Frontal cortex (tissue), 4 donors: ENCODE data around the gene IFFO2. TPM values are rescaled to one million over a fixed set of nuclear protein-coding genes. Genes with fewer than 3 reads are reported as not detected.

ENCODE experiments used
- DNase-seq, 2 donors: peaks; one replicate each; pipeline ENCODE4 v3.0.0; 2012; ENCODE audit warnings: low spot score in 2 of 2
- FAIRE-seq: peaks from 2 replicates; lab custom pipeline; 2012; peaks lifted over from hg19 to GRCh38; lab: Jason Lieb, UNC
- total RNA-seq: library from RNA; depleted of rRNA; stranded (reverse); fragments of >200 nt; gene quantifications from one replicate; pipeline ENCODE4 v1.2.3, GENCODE V29; 2014
- donor health status: control.
- donor health status: control.
- donor health status: control.

Gene IFFO2
- 7.7 TPM for total RNA-seq

GRCh38 chr1:18956193-18957135, at the start of gene IFFO2:
TSS of gene IFFO2 (minus strand) at chr1:18956676. CDS start at chr1:18956332, 344 bp downstream.
- FAIRE-seq (no peak), DNase-seq (peak; percentile 100)

DNA sequence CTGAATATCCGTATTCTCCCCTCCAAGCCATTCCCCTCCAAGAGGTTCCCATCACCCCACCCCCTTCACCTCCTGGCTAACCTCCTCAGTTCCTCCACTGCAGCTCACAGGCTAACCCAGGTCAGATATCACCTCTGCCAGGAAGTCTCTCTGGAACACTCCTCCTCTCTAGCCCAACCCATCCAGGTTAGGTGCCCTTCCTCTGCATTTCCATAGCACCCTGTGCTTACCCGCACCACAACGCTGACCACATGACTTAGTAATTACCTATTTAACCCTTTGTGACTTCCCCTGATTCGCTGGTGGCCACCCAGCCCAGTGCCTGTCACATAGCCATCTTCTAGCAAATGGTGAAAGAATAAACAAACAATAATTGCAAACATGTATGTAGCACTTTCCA, 49.5 kb upstream of the IFFO2 start:
- no peak for DNase-seq

GRCh38 chr1:19003371-19004290, 47.2 kb upstream of the IFFO2 start:
- no peak for DNase-seq
- FAIRE-seq: no peak

More for the DNA sequence above, 49.5 kb upstream of the IFFO2 start:
- FAIRE-seq: no peak

- FAIRE-seq: no peak
- no peak for DNase-seq
Measured at GRCh38 chr1:19000065-19000464, 43.6 kb upstream of the IFFO2 start.

GRCh38 chr1:18999359-18999758, 42.9 kb upstream of the IFFO2 start:
- FAIRE-seq: no peak
- DNase-seq: no peak

DNA sequence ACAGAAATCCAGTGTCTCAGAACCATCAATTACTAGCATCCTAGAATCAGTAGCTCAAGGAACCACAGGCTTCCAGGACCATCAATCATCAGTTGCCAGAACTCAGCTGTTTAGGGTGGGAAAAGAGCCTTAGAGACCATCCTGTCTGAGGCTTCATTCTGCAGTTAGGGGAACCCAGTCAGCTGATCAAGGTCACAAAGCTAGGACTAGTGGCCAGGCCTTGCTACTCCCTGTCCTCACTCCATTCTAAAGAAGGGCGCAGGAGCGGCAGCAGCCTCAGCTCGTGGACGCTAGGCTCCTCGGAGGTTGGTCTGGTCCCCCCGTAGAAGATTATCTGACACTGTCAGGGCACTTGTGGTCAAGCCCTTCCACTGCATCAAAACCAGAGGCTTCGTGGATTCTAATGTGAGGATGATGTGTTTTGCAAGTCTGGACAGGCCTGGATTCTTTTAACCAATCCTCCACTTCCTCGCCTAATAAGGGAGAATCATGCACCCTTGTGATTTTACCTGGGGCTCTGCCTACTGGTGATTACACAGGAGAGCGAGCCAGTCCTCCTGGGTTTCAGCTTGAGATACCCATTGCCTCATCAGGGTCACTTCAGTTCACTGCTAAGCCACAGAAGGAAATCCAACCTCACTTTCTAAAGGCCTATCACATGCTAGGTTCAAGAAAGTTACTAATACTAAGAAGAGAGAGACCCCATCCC, 41.7 kb upstream of the IFFO2 start:
- DNase-seq (no peak), FAIRE-seq (no peak)

GRCh38 chr1:18997508-18997907, 41.0 kb upstream of the IFFO2 start:
- peak; percentile 46 to 59 for DNase-seq
- FAIRE-seq: no peak

GRCh38 chr1:18996548-18997177, 40.2 kb upstream of the IFFO2 start:
- no peak for DNase-seq
- no peak for FAIRE-seq

DNA sequence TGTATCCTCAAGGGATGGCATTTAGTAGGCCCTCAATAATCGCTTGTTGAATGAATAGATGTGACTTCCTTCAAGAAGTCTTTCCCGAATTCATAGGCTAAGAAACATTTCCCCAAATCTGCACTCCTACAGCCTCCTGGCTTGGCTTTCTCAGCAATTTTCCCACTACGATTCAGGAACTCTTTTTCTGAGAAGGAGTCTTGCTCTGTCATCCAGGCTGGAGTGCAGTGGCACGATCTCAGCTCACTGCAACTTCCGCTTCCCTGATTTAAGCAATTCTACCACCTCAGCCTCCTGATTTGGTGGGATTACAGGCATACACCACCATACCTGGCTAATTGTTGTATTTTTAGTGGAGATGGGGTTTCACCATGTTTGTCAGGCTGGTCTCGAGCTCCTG, 37.9 kb upstream of the IFFO2 start:
- DNase-seq: no peak
- no peak for FAIRE-seq

DNA sequence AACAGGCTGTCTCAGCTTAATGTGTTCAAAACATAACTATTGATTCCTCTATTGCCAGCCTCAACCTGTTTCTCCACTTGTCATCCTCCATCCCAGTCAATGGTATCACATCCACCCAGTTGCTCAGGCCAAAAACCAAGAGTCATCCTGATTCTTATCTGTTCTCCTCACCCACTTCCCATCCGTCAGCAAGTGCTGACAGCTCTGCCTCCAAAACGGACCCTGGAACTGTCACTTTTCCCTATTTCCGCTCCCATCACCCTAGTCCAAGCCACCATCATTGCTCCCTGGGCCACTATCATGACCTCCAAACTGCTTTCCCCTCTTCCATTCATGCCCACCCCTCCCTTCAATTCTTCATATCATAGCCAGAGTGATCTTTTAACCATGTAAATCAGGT, 36.2 kb upstream of the IFFO2 start:
- FAIRE-seq: no peak

GRCh38 chr1:18991585-18991984, 35.1 kb upstream of the IFFO2 start:
- DNase-seq (no peak), FAIRE-seq (no peak)

More for the DNA sequence above, 36.2 kb upstream of the IFFO2 start:
- DNase-seq: no peak

- FAIRE-seq (no peak), DNase-seq (no peak)
Measured at GRCh38 chr1:18989896-18990295, 33.4 kb upstream of the IFFO2 start.

DNA sequence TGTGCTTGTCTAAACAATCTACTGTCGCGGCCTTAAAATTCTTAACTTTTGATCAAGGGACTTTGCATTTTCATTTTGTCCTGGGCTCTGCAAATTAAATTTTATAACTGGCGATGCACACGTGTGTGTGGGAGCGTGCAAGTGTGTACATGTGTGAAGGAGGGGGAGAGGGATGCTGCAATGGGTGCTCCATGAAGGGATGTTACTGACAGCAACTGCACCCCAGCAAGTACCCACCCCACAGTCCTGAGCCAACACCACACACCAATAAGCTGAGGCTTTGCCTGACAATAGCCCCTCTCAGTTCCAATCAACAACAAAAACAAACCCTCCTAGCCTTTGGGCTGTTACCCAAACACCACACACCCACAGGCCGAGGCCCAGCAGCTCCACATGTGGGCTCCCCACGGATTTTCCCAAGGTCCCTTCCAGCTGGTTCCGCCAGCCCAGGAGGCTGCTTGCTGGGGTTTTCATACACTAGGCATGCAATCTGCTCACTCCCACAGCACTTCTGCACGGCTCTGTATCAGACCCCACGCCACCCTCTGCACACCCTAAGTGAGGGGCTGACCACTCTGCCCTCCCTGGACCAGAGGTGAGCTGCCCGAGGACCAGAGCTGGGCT, 32.8 kb upstream of the IFFO2 start:
- no peak for FAIRE-seq

GRCh38 chr1:18981242-18981641, 24.8 kb upstream of the IFFO2 start:
- DNase-seq (no peak), FAIRE-seq (no peak)

More for the DNA sequence above, 32.8 kb upstream of the IFFO2 start:
- DNase-seq: no peak

DNA sequence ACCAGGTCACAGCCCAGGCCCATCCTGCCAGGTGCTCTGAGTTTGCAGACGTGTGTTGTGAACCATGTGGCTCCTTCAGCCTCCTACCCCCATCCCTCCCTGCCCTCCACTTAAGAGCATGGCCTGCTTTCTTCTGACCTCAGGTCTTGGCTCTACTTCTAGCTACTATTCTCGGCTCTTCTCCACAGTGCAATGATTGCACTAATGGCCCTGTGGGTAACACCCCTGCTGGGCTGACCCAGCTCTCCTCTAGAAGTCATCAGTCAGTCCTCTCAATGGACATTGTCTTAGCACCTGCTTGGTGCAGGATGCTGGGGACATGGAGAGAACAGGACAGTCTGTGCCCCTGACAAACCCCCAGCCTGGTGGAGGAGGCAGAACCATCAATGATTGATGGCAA, 22.2 kb upstream of the IFFO2 start:
- FAIRE-seq: no peak

DNA sequence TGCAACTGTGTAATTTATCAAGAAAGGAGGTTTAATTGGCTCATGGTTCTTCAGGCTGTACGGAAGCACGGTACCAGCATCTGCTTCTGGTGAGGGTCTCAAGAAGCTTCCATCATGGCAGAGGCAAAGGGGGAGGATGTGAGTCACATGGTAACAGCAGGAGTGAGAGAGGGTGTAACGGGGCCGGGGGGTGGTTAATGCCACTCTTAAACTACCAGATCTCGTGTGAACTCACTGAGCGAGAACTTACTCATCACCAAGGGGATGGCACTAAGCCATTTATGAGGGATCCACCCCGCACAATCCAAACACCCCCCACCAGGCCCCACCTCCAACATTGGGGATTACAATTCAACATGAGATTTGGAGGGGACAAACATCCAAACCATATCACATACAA, 21.0 kb upstream of the IFFO2 start:
- no peak for DNase-seq
- FAIRE-seq: no peak

More for the DNA sequence above, 22.2 kb upstream of the IFFO2 start:
- DNase-seq: no peak

- FAIRE-seq (no peak), DNase-seq (no peak)
Measured at GRCh38 chr1:18976096-18976495, 19.6 kb upstream of the IFFO2 start.

DNA sequence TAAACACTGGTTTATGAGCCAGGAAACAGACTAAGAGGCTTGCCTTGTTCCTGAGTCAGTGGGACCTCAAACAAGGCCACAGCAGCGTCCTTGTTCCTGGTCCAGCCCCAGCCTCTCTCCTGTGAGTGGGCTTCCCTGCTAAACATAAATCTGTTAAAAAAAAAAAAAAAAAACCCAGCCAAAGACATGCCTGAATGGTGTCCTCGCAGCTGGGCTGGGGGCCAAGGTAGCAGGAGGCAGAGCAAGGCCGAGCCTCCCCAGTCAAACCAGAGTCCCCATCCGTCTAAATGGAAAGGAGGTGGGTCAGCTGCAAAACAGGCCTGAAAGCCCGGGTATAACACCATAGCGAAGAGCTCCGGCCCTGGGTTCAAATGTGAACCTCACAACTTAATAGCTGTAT, 18.1 kb upstream of the IFFO2 start:
- FAIRE-seq: no peak
- no peak for DNase-seq

DNA sequence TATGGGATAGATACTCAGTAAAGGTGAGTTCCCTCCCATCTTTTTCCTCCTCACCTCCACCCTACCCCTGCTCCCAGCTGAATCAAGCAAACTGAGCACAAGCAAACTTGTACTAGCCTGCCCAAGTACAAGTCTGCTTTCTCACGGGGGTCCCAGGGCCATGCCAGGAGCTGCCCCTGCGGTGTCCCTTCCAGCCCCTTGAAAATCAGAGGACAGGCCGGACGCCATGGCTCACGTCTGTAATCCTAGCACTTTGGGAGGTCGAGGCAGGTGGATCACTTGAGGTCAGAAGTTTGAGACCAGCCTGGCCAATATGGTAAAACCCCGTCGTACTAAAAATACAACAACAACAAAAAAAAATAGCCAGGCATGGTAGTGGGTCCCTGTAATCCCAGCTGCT, 17.5 kb upstream of the IFFO2 start:
- DNase-seq (no peak), FAIRE-seq (no peak)
